Neuronal stem cell (in vitro differentiated cells): ENCODE measurements around the gene TMEM182.

ENCODE experiments used
- DNase-seq: peaks from one replicate; pipeline ENCODE4 v3.0.0-alpha.2; 2013; ENCODE audit warnings: low spot score
- H2AFZ ChIP-seq: one replicate; pipeline ENCODE4 v1.6.1; 2013; ENCODE audit warnings: mild to moderate bottlenecking, low read length, inconsistent platforms
- H2AK5ac ChIP-seq: 2 replicates; pipeline ENCODE4 v1.6.1; 2013; ENCODE audit warnings: low read depth, mild to moderate bottlenecking, inconsistent platforms, low read length, moderate library complexity, mixed read lengths
- H2BK120ac ChIP-seq: 2 replicates; pipeline ENCODE4 v1.6.1; 2013; ENCODE audit warnings: low read depth, mild to moderate bottlenecking, inconsistent platforms, low read length, moderate library complexity, mixed read lengths
- H2BK12ac ChIP-seq: one replicate; pipeline ENCODE4 v1.6.1; 2013; ENCODE audit warnings: low read length, inconsistent platforms
- H2BK15ac ChIP-seq: 2 replicates; pipeline ENCODE4 v1.6.1; 2013; ENCODE audit warnings: mild to moderate bottlenecking, low read length, inconsistent platforms, mixed read lengths
- H2BK5ac ChIP-seq: one replicate; pipeline ENCODE4 v1.6.1; 2013; ENCODE audit warnings: inconsistent platforms, mild to moderate bottlenecking, low read length, moderate library complexity
- H3K14ac ChIP-seq: one replicate; pipeline ENCODE4 v1.6.1; 2013; ENCODE audit warnings: low read length, inconsistent platforms
- H3K18ac ChIP-seq: 2 replicates; pipeline ENCODE4 v1.6.1; 2013; ENCODE audit warnings: low read length, inconsistent platforms
- H3K23ac ChIP-seq: 2 replicates; pipeline ENCODE4 v1.6.1; 2013; ENCODE audit warnings: low read depth, mild to moderate bottlenecking, mixed read lengths, low read length, inconsistent platforms; ENCODE audit not compliant: poor library complexity
- H3K27ac ChIP-seq: replicated peaks from 3 replicates; pipeline ENCODE4 v1.5.1; 2013; ENCODE audit warnings: low read length, inconsistent platforms
- H3K27me3 ChIP-seq, 3 experiments: 2 replicates each; pipeline ENCODE4 v1.6.1; 2013; ENCODE audit warnings: low read length in 3 of 3, mild to moderate bottlenecking in 2 of 3, inconsistent platforms in 1 of 3, low read depth in 1 of 3, mixed read lengths in 1 of 3, moderate library complexity in 1 of 3; ENCODE audit not compliant: control insufficient read depth in 3 of 3, insufficient read depth in 3 of 3
- H3K36me3 ChIP-seq, 2 donors: replicated peaks in 1 of 2; 2 replicates each; pipeline ENCODE4 v1.6.1; 2013; ENCODE audit warnings: low read length in 2 of 2; ENCODE audit not compliant: control insufficient read depth in 2 of 2, insufficient read depth in 2 of 2
- H3K4ac ChIP-seq: 2 replicates; pipeline ENCODE4 v1.6.1; 2013; ENCODE audit warnings: inconsistent platforms, mild to moderate bottlenecking, low read length, moderate library complexity
- H3K4me1 ChIP-seq, 2 donors: 1 replicate in 1 of 2; 2 replicates in 1 of 2; pipeline ENCODE4 v1.6.1; 2013; ENCODE audit warnings: low read length in 2 of 2, low read depth in 1 of 2; ENCODE audit not compliant: control insufficient read depth in 2 of 2, insufficient read depth in 1 of 2
- H3K4me2 ChIP-seq: one replicate; pipeline ENCODE4 v1.6.1; 2013; ENCODE audit warnings: mild to moderate bottlenecking, low read length, inconsistent platforms; ENCODE audit not compliant: insufficient read depth, poor library complexity, severe bottlenecking
- H3K4me3 ChIP-seq, 2 donors: 2 replicates each; pipeline ENCODE4 v1.5.1; 2013; ENCODE audit warnings: low read length in 2 of 2, mild to moderate bottlenecking in 2 of 2, inconsistent platforms in 1 of 2, moderate library complexity in 1 of 2
- H3K79me1 ChIP-seq: one replicate; pipeline ENCODE4 v1.6.1; 2013; ENCODE audit warnings: low read depth, mild to moderate bottlenecking, inconsistent platforms, low read length, moderate library complexity
- H3K9ac ChIP-seq: one replicate; pipeline ENCODE4 v1.6.1; 2013; ENCODE audit warnings: mild to moderate bottlenecking, low read depth, low read length, inconsistent platforms; ENCODE audit not compliant: poor library complexity
- H3K9me3 ChIP-seq, 2 donors: replicated peaks in 1 of 2; 2 replicates each; pipeline versions ENCODE3 to v1.6.1; 2013; ENCODE audit warnings: low read length in 2 of 2, mild to moderate bottlenecking in 2 of 2, inconsistent platforms in 1 of 2, low read depth in 1 of 2, mixed read lengths in 1 of 2, moderate library complexity in 1 of 2; ENCODE audit not compliant: control insufficient read depth in 2 of 2, insufficient read depth in 1 of 2
- H4K8ac ChIP-seq: one replicate; pipeline ENCODE4 v1.6.1; 2013; ENCODE audit warnings: low read depth, mild to moderate bottlenecking, inconsistent platforms, low read length, moderate library complexity
- H4K91ac ChIP-seq: one replicate; pipeline ENCODE4 v1.6.1; 2013; ENCODE audit warnings: low read length, low read depth, mild to moderate bottlenecking, inconsistent platforms; ENCODE audit not compliant: poor library complexity
- WGBS, 2 donors: extraction: QIAGEN DNeasy Blood & Tissue Kit; methylation state at CpG; one replicate each; pipeline ENCODE4 v1.1.7; 2013; ENCODE audit warnings: missing lambda C conversion rate in 2 of 2, mixed read lengths in 1 of 2; ENCODE audit not compliant: insufficient read length in 2 of 2, insufficient replicate concordance in 1 of 2; ENCODE audit errors: extremely low coverage in 2 of 2; 5-methylcytosine and 5-hydroxymethylcytosine counted together

TMEM182 gene

GRCh38 chr2:102795641-102796040 is 33.8 kb downstream of the TMEM182 start:
- WGBS, 2 donors = no CpG with 5 or more reads among the region's 4 CpGs
- H3K27me3 ChIP-seq = no peaks in the 10 kb centered on the region

DNA sequence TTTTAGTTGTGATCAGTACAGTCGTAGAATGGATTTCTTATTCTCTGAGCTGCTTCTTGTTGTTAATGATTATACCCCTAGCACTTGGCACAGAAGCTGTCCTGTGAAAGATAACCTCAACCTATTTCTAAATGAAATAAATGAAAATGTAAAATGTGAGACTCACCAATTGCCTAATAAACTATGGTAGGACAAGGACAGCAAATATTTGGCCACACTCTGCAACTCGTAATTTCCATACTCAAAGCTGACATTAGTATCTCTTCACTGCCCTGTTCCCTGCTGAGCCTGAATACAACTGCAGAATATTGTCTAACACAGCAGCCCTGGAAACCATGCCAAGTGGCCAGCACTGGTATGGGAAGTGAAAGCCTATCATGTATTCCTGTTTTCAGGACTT is 34.5 kb downstream of the TMEM182 start:
- no peak overlapping the region for H2BK120ac ChIP-seq
- DNase-seq = no peak
- WGBS, 2 donors = no CpG with 5 or more reads among the region's 2 CpGs
- H2AK5ac ChIP-seq = no peak overlapping the region
- H3K4ac ChIP-seq = no peak overlapping the region
- H3K14ac ChIP-seq = no peak overlapping the region
- peaks cover 3 to 26% of the 10 kb centered on the region in 2 donors for H3K9me3 ChIP-seq
- peaks cover 2 to 6% of the 10 kb centered on the region in 2 donors for H3K36me3 ChIP-seq
- H2BK15ac ChIP-seq = no peak overlapping the region
- H3K4me1 ChIP-seq = peaks cover 5 to 15% of the 10 kb centered on the region in 2 donors
- no peak overlapping the region for H2BK5ac ChIP-seq
- H3K9ac ChIP-seq = no peak overlapping the region
- no peak overlapping the region for H3K4me2 ChIP-seq
- H3K79me1 ChIP-seq = no peaks in the 10 kb centered on the region
- no peak overlapping the region for H3K4me3 ChIP-seq
- no peak overlapping the region for H3K23ac ChIP-seq
- no peak overlapping the region for H3K27ac ChIP-seq
- no peak overlapping the region for H2BK12ac ChIP-seq
- H4K8ac ChIP-seq = no peak overlapping the region
- H3K27me3 ChIP-seq = no peaks in the 10 kb centered on the region
- no peak overlapping the region for H4K91ac ChIP-seq
- H2AFZ ChIP-seq = no peak overlapping the region
- no peak overlapping the region for H3K18ac ChIP-seq

More at GRCh38 chr2:102795641-102796040, 33.8 kb downstream of the TMEM182 start:
- H3K27ac ChIP-seq = no peak overlapping the region
- no peak overlapping the region for H3K18ac ChIP-seq
- no peak overlapping the region for H3K4me3 ChIP-seq
- H3K79me1 ChIP-seq = no peaks in the 10 kb centered on the region
- no peak overlapping the region for H2AFZ ChIP-seq
- H4K91ac ChIP-seq = no peak overlapping the region
- no peak overlapping the region for H3K23ac ChIP-seq
- no peak overlapping the region for H2BK120ac ChIP-seq
- H2AK5ac ChIP-seq = no peak overlapping the region
- no peak overlapping the region for H3K14ac ChIP-seq
- H3K36me3 ChIP-seq = peaks cover 2 to 6% of the 10 kb centered on the region in 2 donors
- H2BK5ac ChIP-seq = no peak overlapping the region
- no peak overlapping the region for H2BK15ac ChIP-seq
- DNase-seq = no peak
- no peak overlapping the region for H3K4ac ChIP-seq
- H3K4me2 ChIP-seq = no peak overlapping the region
- H4K8ac ChIP-seq = no peak overlapping the region
- peaks cover 5 to 15% of the 10 kb centered on the region in 2 donors for H3K4me1 ChIP-seq
- peaks cover 1 to 19% of the 10 kb centered on the region in 2 donors for H3K9me3 ChIP-seq
- no peak overlapping the region for H2BK12ac ChIP-seq
- H3K9ac ChIP-seq = no peak overlapping the region

DNA sequence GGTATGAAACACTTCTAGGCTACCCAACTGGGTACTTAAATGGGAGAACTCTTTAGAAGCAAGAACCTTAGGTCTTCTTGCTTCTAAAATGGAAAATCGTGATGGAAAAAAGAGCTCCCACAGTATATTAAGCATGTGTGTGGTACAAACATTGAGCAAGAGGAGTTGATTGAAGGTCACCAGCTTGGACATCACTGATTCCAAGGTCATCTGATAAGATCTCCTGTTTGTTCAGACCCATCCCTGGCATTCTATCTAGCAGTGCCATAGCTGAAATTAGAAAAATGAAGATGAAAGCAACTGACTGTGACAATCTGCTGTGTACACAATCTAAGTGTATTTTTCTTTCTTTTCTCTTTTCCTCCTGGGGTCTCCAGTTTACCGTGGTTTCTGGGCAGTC is 35.7 kb downstream of the TMEM182 start:
- H3K27ac ChIP-seq = no peak overlapping the region
- H3K79me1 ChIP-seq = no peaks in the 10 kb centered on the region
- H3K4me1 ChIP-seq = peaks cover 5 to 12% of the 10 kb centered on the region in 2 donors
- H3K23ac ChIP-seq = no peak overlapping the region
- H3K4ac ChIP-seq = no peak overlapping the region
- H2BK15ac ChIP-seq = no peak overlapping the region
- no peaks in the 10 kb centered on the region for H3K27me3 ChIP-seq
- H2AFZ ChIP-seq = no peak overlapping the region
- H2AK5ac ChIP-seq = no peak overlapping the region
- H2BK12ac ChIP-seq = no peak overlapping the region
- no peak overlapping the region for H3K14ac ChIP-seq
- peaks cover 10 to 38% of the 10 kb centered on the region in 2 donors for H3K9me3 ChIP-seq
- DNase-seq = no peak
- no peak overlapping the region for H2BK5ac ChIP-seq
- H3K9ac ChIP-seq = no peak overlapping the region
- no peak overlapping the region for H2BK120ac ChIP-seq
- H3K4me3 ChIP-seq = no peak overlapping the region
- no peak overlapping the region for H4K8ac ChIP-seq
- no peak overlapping the region for H4K91ac ChIP-seq
- H3K36me3 ChIP-seq = peaks cover 4 to 6% of the 10 kb centered on the region in 2 donors
- no peak overlapping the region for H3K18ac ChIP-seq
- WGBS, 2 donors = no CpG with 5 or more reads among the region's 2 CpGs
- H3K4me2 ChIP-seq = no peak overlapping the region

DNA sequence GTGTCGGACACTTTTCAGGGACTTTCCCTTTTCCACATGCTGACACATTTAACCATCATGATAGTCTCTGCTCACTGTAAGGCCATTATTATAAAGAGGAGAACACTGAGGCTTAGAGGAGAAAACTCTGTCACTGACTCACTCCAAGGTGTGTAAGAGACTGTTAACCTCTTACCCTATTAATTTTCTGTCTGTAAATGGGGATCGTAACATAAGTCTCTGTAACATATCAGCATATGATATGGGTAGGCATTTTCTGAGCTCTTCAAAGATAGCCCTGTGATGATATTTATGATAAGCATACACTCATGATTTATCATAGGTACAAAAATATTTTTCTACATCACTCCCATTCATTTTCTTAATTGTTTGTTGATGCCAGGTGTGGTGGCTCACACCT is 36.4 kb downstream of the TMEM182 start:
- H3K9me3 ChIP-seq = peaks cover 15 to 39% of the 10 kb centered on the region in 2 donors
- H2BK15ac ChIP-seq = no peak overlapping the region
- no peak overlapping the region for H3K23ac ChIP-seq
- no peaks in the 10 kb centered on the region for H3K79me1 ChIP-seq
- H3K27me3 ChIP-seq = no peaks in the 10 kb centered on the region
- H4K8ac ChIP-seq = no peak overlapping the region
- H3K18ac ChIP-seq = no peak overlapping the region
- H3K4me2 ChIP-seq = no peak overlapping the region
- no peak overlapping the region for H2BK5ac ChIP-seq
- H3K14ac ChIP-seq = no peak overlapping the region
- no CpG with 5 or more reads among the region's 2 CpGs for WGBS, 2 donors
- H2AFZ ChIP-seq = no peak overlapping the region
- no peak overlapping the region for H2AK5ac ChIP-seq
- H3K4ac ChIP-seq = no peak overlapping the region
- no peak overlapping the region for H2BK120ac ChIP-seq
- no peak overlapping the region for H3K9ac ChIP-seq
- no peak overlapping the region for H3K4me3 ChIP-seq
- H3K36me3 ChIP-seq = peaks cover 5 to 6% of the 10 kb centered on the region in 2 donors
- peaks cover 0 to 7% of the 10 kb centered on the region in 2 donors for H3K4me1 ChIP-seq
- no peak overlapping the region for H4K91ac ChIP-seq
- DNase-seq = no peak
- H3K27ac ChIP-seq = no peak overlapping the region
- no peak overlapping the region for H2BK12ac ChIP-seq
